COLO829 (cell line): Measurements from ENCODE around the gene ASB2.
A peak's percentile ranks its signal among the peaks of the same experiment; 100 is the strongest.

Experiments
- DNase-seq: peaks from one replicate; pipeline ENCODE4 v3.0.0; 2012; ENCODE audit warnings: low spot score

ASB2 gene

DNA sequence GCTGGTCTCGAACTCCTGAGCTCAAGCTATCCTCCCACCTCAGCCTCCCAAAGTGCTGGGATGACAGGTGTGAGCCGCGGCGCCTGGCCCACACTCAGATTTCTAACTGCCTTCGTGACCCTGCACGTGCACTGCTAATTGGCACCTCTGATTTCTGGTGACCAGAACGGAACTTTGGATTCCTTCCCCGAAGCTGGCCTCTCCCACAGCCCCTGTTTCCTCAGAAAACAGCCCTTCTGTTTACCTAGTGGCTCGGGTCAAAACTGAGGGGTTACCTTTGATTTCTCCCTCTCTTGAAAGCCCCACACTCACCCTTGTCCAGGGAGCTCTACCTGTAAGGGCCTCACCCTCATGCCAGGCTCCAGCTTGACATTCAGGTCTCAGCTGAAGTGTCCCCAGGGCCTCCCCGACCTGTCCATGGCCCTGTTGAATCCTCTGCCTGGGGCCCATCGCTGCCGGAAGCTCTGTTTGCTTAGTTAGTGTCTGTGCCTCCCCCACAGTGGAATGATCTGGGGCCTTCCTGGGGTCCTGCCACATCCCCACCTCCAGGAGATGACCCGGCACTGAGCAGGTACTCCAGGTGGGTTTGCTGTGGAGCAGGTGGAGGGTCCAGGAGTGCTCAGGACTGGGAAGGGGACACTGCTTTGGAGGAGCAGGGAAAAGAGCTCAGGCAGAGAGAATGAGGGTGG is 73.6 kb downstream of the ASB2 start:
- no peak for DNase-seq

DNA sequence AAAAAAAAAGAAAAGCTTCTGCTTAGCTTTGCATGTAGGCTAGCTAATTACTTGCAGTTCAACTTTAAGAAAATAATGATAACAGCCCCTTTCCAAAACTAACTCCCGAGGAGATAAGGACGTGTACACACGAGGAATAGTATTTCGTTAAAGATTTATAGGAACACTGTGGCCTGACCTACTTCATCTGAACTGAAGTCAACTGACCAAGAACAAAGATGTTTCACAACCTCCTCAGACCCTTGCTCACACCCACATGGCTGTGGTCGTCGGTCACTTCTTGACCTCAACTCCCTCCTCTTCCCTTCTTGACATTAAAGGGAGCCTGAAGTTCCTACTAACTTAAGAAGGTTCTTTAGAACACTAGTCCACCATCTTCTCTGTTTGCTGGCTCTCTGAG is 74.6 kb downstream of the ASB2 start:
- no peak for DNase-seq

DNA sequence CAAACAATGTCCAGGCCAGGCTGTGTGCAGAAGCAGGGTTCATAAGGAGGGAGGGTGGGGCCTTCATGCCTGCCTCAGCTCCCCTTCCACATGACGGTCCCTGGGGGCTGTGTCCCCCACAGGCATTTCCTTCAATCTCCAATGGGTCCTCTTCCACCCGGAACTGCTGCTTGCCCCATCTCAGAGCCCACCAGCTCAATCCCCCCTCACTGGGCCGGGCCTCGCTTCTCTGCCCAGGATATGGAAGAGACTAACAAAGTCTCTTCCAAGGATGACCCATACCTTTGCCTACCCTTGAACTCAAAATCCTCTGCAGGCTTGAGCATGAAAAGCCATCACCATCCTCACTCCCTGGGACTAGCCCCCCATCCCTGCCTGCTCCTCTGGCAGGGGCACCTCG is 77.6 kb downstream of the ASB2 start:
- DNase-seq, result no peak

DNA sequence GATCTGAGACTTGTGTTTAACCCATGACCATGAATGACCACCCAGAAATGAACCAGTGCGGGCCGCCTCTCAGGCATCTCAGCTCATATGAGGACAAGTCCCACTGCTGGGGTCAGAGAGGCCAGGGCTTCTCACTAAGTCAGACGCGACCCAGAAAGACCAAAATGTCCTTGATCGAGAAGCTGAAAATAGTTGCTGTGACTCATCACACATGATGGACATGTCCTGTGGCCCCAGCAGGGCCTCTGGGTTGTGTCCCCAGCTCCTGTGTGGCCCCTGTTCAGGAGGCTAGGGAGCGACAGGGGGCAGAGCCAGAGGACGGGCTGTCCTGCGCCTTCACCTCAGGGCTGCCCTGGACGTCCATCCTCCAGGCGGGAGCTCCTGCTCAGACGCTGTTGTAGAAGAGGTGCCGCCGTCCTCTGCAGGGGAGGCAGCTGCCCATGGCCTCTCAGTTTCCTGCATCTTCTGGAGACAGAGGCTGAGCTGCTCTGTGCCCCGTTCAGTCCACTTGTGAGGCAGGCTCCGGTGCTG is 78.2 kb downstream of the ASB2 start:
- no peak for DNase-seq

DNA sequence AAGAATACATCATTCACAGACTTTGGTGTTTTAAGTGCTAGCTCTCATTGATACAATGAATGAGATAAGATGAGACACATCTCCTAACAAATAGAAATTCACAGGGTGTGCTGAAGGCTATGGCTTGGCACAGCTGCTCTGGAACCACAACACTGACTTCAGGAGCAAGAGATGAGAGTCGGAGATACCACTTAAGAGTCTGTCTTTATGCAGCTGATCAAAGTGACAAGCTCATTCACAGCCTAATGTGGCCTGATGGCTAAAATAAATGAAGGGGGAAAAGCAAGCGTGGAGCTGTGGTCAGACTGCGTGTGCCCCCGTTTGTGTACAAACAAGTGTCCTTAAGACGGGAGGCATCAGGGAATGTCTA is 78.9 kb downstream of the ASB2 start:
- DNase-seq, result no peak

DNA sequence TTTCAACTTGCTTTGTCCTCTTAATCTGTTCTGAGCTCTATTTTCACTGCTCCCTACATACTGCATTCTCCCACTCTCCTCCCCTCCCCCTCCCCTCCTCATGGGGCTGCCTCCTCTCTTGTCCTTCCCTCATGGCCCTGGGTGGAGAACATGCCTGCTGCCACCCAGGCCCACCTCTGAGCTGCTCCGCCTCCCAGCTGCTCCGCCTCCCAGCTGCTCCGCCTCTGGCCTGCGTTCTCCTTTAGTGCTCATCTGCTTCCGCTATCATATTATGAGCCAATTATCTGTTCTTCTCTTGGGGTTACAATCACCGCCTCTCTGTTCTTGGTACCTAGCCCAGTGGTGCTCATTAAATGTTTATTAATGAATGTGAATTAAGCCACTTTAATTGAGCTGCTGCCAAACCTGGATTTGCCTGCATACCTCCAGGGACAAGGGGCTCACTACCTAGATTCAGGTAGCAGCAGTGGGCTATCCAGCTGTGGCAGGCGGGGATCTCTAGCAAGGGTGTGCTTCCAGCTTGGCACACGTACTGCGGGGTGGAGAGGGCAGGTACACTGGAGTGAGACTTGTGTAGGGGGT is 81.3 kb downstream of the ASB2 start:
- DNase-seq, result no peak

DNA sequence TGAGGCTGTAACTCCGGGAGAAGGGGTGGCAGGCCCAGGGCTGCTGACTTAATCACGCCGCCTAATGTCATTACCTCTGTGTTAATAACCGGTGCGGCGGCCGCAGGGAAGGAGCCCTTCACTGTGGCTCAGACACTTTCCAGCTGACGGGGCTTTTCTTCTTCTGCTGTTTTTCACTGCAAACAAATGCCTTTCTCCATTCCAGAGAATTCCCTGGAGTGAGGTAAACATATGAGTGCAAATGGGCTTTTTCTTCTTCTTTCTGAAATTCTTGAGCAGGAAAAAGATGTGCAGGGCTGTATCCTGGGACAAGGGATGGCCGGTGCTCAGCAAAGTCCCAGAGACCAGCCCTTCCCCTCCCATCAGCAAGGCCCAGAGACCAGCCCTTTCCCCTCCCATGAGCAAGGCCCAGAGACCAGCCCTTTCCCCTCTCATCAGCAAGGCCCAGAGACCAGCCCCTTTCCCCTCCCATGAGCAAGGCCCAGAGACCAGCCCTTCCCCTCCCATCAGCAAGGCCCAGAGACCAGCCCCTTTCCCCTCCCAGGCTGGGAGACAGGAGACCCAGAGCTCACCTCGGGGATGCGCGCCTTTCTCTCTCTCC is 82.6 kb downstream of the ASB2 start:
- DNase-seq, result no peak

DNA sequence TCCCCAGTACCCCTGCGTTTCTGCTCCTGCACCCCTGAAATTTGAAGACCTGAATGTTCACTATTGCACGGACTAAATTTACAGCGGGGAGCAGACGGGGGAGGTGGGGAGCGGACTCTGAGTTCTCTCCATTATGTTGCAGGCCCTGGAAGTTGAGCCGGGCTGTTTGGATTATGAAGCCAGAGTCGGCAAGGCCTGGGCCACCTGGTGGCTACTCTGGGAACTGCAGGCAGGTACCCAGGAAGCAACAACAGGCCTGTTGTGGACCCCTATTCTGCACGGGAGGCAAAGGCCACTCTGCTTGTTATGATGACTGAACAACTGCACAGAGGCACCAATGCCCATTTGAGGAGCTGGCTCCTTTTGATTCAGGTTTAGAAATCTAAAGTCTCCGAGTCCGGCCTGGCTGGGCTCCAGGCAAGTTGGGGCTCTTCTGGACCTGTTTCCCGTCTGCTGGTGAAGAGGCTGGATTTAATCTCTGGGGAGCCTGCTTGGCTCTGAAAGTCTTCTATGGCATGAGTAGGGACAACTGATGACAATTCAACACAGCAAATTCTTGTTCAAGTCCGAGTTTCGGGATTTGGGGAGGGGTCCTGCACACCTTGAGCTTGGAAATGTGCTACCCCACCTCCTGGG is 83.3 kb downstream of the ASB2 start:
- DNase-seq, result peak; percentile 50

DNA sequence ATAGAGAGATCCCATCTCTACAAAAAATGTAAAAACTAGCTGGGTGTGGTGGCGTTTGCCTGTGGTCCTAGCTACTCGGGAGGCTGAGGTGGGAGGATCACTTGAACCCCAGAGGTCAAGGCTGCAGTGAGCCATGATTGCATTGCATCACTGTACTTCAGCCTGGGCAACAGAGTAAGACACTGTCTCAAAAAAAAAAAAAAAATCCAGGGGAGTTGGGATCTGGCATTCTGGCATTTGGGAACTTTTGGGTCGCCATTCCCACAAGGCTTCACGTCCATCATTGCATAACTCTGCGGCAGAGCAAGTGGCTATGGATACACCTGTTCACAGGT is 83.9 kb downstream of the ASB2 start:
- DNase-seq, result no peak

DNA sequence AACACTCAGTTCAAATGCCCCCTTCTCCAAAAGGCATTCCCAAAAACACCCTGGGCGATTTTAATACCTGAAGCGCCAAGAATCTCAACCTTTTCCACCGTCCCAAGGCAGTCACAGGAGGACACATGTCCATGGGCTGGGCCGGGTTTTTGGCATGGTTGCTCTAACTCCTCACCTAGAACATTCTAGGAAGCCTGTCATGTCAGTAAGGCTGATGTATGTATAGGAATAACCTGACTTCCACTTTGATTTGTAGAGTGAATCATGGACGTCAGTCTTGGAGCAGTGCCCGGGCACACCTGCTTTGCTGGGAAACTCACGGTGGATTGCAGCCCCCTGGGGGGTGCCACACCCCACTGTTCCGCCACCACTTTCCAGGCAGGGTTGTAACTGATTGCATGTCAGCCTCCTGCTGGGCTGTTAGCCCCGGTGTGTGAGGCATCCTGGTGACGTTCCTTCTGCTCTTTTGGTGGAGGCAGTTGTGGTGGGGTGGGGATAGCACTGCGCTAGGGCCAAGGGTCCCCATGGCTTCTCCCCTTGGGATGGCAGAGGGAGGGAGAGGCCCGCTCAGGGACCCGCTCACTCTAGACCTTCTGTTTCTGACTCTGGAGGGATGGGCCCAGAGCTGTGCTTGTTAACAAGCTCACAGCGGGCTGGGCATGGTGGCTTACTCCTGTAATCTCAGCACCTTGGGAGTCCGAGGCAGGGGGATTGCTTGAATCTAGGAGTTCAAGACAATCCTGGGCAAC is 84.4 kb downstream of the ASB2 start:
- no peak for DNase-seq

DNA sequence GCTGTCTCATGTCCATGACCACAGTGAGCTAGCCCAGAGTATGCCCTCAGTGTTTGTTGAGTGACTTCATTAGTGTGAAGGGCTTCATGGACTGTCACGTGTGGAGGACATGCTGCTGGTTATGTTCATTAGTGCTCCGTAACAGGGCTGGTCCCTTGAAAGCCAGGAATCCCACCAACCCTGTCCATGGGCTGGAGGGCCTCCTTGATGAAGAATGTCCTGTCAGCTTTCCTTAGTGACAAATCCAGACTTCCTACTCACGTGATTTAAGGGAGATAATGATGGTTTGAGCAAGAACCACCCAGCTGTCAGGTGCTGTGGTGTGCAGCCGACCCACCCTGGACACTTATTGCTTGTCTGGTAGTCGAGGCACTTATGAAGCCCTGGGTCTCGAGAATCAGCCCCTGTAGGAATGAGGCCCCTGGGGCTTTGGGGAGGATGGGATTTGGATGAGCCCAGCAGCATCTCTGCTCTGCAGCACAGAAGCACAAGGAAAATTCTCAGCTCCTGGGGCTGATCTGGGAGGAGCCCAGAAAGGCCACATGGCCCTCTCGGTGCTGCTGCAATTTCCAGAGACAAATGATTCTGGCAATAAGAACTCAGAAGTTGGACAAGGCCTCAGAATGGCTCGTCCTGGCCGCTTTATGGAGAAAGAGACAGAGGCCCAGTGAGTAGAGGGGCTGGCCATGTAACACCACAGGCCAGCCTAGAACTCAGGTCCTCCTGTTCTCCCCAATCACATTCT is 86.5 kb downstream of the ASB2 start:
- no peak for DNase-seq

DNA sequence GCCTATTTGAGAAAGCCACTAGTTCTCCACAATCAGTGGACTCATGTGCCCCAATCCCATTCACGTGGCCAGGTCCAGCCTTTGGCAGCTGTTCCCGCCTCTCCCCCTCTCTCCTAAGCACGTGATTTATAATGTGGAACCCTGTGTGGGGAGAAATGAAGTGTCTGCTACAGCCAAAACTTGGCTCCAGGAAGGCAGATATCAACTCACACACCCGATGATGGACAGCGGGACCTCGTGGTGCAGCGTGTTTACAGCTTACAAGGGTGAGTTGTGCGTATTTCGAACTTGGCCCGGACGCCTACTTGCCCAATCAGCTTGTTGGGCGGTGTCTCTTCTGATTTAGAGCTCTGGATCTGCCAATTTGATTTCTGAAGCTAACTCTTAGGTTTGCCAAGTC is 87.4 kb downstream of the ASB2 start:
- no peak for DNase-seq

DNA sequence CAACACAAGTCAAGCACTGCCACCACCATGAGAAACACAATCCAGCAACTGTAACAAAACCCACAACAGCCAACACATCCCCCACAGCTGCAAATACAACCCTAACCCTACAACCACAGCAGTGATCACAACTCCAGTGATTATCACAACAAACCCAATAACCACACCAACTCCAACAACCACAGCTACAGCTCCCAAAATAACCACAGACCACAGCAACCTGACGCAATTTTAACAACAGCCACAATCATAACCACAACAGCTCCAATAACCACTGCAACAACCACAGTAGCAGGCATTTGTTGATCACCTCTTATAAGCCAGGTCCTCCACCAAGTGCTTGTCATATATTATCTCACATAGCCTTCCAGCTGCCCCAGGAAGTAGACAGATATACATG is 91.4 kb downstream of the ASB2 start:
- DNase-seq, result no peak
